DOHH2 (cell line): ENCODE data around the gene RBM20.

ENCODE experiments used
- H3F3A ChIP-seq: fragments of 200-600 bp; sonication (generic), shearing (Covaris generic); 2 replicates; pipeline ENCODE4 v1.6.0; 2016; ENCODE audit warnings: antibody characterized with exemption, mild to moderate bottlenecking; ENCODE audit not compliant: control insufficient read depth, insufficient read depth
- H3K27ac ChIP-seq: fragments of 200-600 bp; sonication (generic); 2 replicates; pipeline ENCODE4 v1.5.1; 2014; ENCODE audit warnings: low read depth, mild to moderate bottlenecking, low read length, moderate library complexity
- H3K27me3 ChIP-seq: fragments of 200-600 bp; sonication (generic); 2 replicates; pipeline ENCODE4 v1.6.1; 2014; ENCODE audit warnings: mild to moderate bottlenecking, low read length, mixed read lengths; ENCODE audit not compliant: control insufficient read depth
- H3K36me3 ChIP-seq: fragments of 200-600 bp; sonication (generic); 2 replicates; pipeline ENCODE4 v1.6.1; 2014; ENCODE audit warnings: mild to moderate bottlenecking, low read length, moderate library complexity, mixed read lengths; ENCODE audit not compliant: control insufficient read depth
- H3K4me1 ChIP-seq: fragments of 200-600 bp; sonication (generic); 2 replicates; pipeline ENCODE4 v1.6.1; 2014; ENCODE audit warnings: mild to moderate bottlenecking, low read length, mixed read lengths; ENCODE audit not compliant: control insufficient read depth
- H3K4me2 ChIP-seq: fragments of 200-600 bp; sonication (generic); 2 replicates; pipeline ENCODE4 v1.6.0; 2014; ENCODE audit warnings: mild to moderate bottlenecking, low read length, moderate library complexity
- H3K4me3 ChIP-seq: fragments of 200-600 bp; sonication (generic); 2 replicates; pipeline ENCODE4 v1.5.1; 2014; ENCODE audit warnings: mild to moderate bottlenecking, low read length, mixed read lengths
- H3K79me2 ChIP-seq: fragments of 200-600 bp; sonication (generic); 2 replicates; pipeline ENCODE4 v1.6.1; 2014; ENCODE audit warnings: mild to moderate bottlenecking, low read length, mixed read lengths; ENCODE audit not compliant: control insufficient read depth
- H3K9me2 ChIP-seq: fragments of 200-600 bp; sonication (generic); replicated peaks from 2 replicates; pipeline ENCODE4 v1.6.1; 2014; ENCODE audit warnings: mild to moderate bottlenecking, low read length, mixed read lengths; ENCODE audit not compliant: control insufficient read depth
- H3K9me3 ChIP-seq: fragments of 200-600 bp; sonication (generic); 2 replicates; pipeline ENCODE4 v1.6.1; 2014; ENCODE audit warnings: antibody characterized with exemption, low read length, mixed read lengths; ENCODE audit not compliant: control insufficient read depth, insufficient read depth
- H4K20me1 ChIP-seq: fragments of 200-600 bp; sonication (generic); 2 replicates; pipeline ENCODE4 v1.6.0; 2014; ENCODE audit warnings: low read depth, mild to moderate bottlenecking, antibody characterized with exemption, low read length, moderate library complexity; ENCODE audit not compliant: control insufficient read depth, insufficient read depth
- CTCF ChIP-seq: fragments of 200-600 bp; sonication (generic); IDR thresholded peaks from one replicate; pipeline ENCODE4 v1.5.1; 2014; ENCODE audit warnings: antibody characterized with exemption, mild to moderate bottlenecking, low read depth, low read length; ENCODE audit not compliant: poor library complexity, severe bottlenecking
- EZH2phosphoT487 ChIP-seq: fragments of 200-600 bp; sonication (generic); IDR thresholded peaks from 2 replicates; pipeline ENCODE4 v1.6.1; 2017; ENCODE audit warnings: borderline replicate concordance, mild to moderate bottlenecking, antibody characterized with exemption, low read length, moderate library complexity, mixed read lengths

Gene RBM20

GRCh38 chr10:110824660-110825059, 180.5 kb downstream of the RBM20 start:
- no peak overlapping the region for H3K4me2 ChIP-seq

DNA sequence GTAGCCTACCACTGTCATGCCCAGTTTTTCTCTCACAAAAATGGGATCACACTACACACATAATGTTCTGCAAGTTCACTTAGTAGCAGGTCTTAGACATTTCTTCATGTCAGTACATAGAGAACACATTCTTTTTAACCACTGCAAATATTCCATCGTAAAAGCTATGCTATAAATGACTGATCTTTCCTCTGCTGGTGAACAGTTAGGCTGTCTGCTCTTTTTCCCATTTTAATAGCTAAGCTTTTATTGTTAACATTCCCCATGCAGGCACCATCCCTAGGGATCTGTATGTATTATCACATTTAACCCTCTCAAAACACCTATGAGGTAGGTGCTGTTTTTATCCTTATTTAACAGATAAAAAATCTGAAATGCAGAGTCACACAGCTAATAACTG, 181.4 kb downstream of the RBM20 start:
- H3K27me3 ChIP-seq: no peaks in the 10 kb centered on the region
- no peak overlapping the region for H3K27ac ChIP-seq
- TF ChIP-seq EZH2phosphoT487: no peak
- TF ChIP-seq CTCF: no peak
- H3K4me2 ChIP-seq: no peak overlapping the region
- H3K79me2 ChIP-seq: no peaks in the 10 kb centered on the region
- no peak overlapping the region for H3K4me3 ChIP-seq
- H3F3A ChIP-seq: no peaks in the 10 kb centered on the region
- H4K20me1 ChIP-seq: no peaks in the 10 kb centered on the region
- no peaks in the 10 kb centered on the region for H3K36me3 ChIP-seq
- H3K9me2 ChIP-seq: no peaks in the 10 kb centered on the region
- H3K9me3 ChIP-seq: no peaks in the 10 kb centered on the region
- peaks cover 27% of the 10 kb centered on the region for H3K4me1 ChIP-seq

More at GRCh38 chr10:110824660-110825059, 180.5 kb downstream of the RBM20 start:
- no peaks in the 10 kb centered on the region for H3F3A ChIP-seq
- no peak overlapping the region for H3K4me3 ChIP-seq
- H3K9me3 ChIP-seq: no peaks in the 10 kb centered on the region
- no peaks in the 10 kb centered on the region for H3K27me3 ChIP-seq
- H3K4me1 ChIP-seq: peaks cover 19% of the 10 kb centered on the region
- H4K20me1 ChIP-seq: no peaks in the 10 kb centered on the region
- no peaks in the 10 kb centered on the region for H3K9me2 ChIP-seq
- TF ChIP-seq CTCF: no peak
- no peak for TF ChIP-seq EZH2phosphoT487
- no peak overlapping the region for H3K27ac ChIP-seq
- no peaks in the 10 kb centered on the region for H3K36me3 ChIP-seq
- H3K79me2 ChIP-seq: no peaks in the 10 kb centered on the region

- Histone ChIP-seq H3K9me3 (no peaks in the 10 kb centered on the region), H3K27me3 (no peaks in the 10 kb centered on the region), H3K4me3 (no peak overlapping the region), H3K4me2 (no peak overlapping the region), H3K79me2 (no peaks in the 10 kb centered on the region), H3K27ac (no peak overlapping the region), H3F3A (no peaks in the 10 kb centered on the region), H3K36me3 (no peaks in the 10 kb centered on the region), H3K9me2 (no peaks in the 10 kb centered on the region), H3K4me1 (peaks cover 33% of the 10 kb centered on the region), H4K20me1 (no peaks in the 10 kb centered on the region)
- TF ChIP-seq CTCF: no peak
- no peak for TF ChIP-seq EZH2phosphoT487
Observed at GRCh38 chr10:110827410-110827809, 183.3 kb downstream of the RBM20 start.

GRCh38 chr10:110827875-110828274, 183.7 kb downstream of the RBM20 start:
- Histone ChIP-seq H3K9me2 (no peaks in the 10 kb centered on the region), H3K9me3 (no peaks in the 10 kb centered on the region), H3K27me3 (no peaks in the 10 kb centered on the region), H3K79me2 (no peaks in the 10 kb centered on the region), H4K20me1 (no peaks in the 10 kb centered on the region), H3K36me3 (no peaks in the 10 kb centered on the region), H3F3A (no peaks in the 10 kb centered on the region), H3K4me3 (no peak overlapping the region), H3K4me2 (no peak overlapping the region), H3K4me1 (peaks cover 33% of the 10 kb centered on the region), H3K27ac (no peak overlapping the region)
- no peak for TF ChIP-seq EZH2phosphoT487
- TF ChIP-seq CTCF: no peak
